GM21367 (cell line): Measurements from ENCODE around the gene AMMECR1L.
"Not testable (repeated sequence)": the region's sequence is repeated elsewhere in the genome, so short reads cannot be mapped to it uniquely, and the experiment has no call there.

Experiments used
- ATAC-seq: cut with Tn5 transposase; IDR thresholded peaks from one replicate; pipeline ENCODE4 v1.9.1; 2021; ENCODE audit not compliant: unreplicated experiment

Gene AMMECR1L

DNA sequence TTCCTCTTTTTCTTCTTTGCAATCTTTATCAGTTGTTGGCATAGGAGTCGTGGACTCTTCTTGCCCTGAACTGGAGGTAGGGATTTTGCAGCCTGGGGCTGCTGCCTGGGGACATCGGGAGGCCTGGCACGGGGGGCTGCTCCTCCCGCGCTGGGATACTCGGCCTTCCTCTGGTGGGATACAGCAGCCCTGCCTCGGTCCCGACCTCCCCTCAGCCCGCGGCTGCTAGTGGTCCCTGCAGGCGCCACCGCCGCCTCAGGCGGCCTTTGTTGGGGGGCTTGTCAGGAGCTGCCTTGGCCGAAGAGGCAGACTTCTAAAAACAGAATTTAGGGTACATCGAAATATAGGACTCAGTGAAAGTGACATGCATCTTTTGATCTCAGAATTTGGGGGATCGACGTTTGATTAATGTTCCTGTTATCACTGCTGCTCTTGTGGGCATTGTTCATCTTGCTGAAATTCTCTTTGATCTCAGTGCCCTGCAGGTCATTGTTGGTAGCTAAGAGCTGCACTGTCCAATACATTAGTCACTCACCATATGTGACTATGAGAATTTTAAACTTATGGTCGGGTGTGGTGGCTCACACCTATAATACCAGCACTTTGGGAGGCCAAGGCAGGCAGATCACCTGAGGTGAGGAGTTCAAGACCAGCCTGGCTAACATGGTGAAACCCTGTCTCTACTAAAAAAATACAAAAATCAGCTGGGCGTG is 44.1 kb downstream of the AMMECR1L start:
- ATAC-seq = no peak

DNA sequence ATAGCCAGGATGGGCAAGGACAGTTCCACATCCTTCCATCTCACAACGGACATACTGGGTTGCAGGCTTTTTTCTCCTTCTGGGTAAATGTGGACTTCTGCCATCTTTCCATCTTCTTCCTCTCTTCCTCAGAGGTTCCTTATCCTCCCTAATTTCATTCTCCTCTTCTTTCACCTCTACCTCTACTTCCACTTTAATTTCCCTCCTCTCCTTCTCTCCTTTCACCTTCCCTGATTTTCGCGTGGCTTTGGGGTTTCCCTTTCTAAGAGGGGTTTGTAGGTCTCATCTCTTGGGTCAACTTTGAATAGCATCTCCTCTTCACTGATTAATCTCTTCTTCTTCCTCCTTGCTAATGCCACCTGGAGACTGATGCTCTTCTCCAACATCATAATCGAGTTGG is 44.9 kb downstream of the AMMECR1L start:
- ATAC-seq = no peak

DNA sequence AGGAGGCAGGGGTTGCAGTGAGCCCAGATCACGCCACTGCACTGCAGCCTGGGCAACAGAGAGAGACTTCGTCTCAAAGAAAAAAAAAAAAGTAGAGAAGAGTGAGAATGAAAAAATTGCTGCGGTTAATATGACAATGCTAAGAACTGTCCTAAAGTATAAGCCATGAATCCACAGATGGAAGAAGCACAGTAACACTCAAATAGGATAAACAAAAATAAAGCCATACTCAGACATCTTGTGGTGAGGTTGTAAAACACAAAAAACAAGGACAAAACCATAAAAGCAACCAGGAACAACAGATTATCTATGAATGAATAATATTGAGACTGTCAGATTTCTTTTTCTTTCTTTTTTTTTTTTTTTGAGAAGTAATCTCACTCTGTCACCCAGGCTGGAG is 50.8 kb downstream of the AMMECR1L start:
- no peak for ATAC-seq

DNA sequence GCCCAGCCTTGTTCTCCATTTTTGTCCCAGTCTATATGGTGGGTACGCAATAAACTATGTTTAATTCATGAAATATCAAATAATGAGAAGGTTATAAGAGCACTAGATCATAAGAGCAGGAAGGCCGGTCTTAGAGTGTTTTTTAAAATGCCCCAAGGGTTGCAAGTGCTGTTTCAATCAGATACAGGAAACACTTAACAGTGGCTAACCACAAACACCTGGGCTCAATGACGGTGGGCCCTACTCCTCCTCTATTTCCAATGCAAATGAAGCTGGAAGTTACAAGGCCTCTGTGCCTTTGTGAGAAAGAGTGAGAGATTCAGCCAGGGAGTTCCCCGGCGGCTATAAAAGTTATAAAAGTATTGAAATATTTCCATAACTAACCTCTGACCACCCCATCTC is 55.9 kb downstream of the AMMECR1L start:
- ATAC-seq = peak; percentile 94

DNA sequence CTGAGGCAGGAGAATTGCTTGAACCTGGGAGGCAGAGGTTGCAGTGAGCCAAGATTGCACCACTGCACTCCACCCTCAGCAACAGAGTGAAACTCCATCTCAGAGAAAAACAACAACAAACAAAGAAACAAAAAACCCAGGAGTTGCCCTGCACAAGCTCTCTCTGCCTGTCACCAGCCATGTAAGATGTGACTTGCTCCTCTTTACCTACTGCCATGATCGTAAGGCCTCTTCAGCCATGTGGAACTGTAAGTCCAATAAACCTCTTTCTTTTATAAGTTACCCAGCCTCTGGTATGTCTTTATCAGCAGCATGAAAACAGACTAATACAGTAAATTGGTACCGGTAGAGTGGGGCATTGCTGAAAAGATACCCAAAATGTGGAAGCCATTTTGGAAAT is 59.0 kb downstream of the AMMECR1L start:
- ATAC-seq = not testable (repeated sequence)

DNA sequence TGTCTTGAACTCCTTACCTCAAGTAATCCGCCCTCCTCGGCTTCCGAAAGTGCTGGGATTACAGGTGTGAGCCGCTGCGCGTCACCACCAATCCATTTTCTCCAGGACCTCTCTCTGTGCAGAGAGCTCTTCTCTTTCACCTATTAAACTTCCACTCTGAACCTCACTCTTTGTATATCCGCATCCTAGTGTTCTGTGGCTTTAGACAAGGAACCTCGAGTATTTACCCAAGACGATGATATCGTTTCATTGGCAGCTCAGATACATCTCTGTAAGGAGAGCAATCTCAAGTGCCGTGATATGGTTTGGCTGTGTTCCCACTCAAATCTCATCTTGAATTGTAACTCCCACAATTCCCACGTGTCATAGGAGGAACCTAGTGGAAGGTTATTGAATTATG is 59.7 kb downstream of the AMMECR1L start:
- ATAC-seq = no peak

DNA sequence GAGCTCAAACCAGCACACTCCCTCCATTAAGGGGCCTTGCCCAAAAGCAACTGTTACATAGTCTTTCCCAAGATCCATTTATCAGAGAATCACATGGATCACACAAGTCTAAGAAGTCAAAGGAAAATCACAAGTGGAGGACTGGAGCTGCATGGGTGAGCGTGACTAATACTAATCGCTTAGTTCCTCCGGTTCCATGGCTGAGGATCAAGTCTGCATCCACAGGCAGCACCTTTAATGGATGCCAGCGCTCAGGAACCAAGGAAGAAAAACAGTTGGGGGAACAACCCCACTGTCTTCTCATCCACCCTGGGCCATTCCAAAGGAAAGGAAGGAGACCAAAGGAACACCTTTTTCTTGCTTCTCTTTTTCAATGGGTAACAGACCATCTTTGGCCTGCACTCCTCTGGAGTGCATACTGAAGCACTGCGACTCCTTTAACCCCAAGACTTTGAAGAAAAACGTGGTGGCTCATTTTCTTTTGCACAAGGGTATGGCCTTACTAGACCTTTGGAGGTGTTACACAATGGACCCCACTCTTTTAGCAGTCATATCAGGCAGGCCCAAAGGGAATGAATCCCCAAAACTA is 65.6 kb downstream of the AMMECR1L start:
- ATAC-seq = no peak

DNA sequence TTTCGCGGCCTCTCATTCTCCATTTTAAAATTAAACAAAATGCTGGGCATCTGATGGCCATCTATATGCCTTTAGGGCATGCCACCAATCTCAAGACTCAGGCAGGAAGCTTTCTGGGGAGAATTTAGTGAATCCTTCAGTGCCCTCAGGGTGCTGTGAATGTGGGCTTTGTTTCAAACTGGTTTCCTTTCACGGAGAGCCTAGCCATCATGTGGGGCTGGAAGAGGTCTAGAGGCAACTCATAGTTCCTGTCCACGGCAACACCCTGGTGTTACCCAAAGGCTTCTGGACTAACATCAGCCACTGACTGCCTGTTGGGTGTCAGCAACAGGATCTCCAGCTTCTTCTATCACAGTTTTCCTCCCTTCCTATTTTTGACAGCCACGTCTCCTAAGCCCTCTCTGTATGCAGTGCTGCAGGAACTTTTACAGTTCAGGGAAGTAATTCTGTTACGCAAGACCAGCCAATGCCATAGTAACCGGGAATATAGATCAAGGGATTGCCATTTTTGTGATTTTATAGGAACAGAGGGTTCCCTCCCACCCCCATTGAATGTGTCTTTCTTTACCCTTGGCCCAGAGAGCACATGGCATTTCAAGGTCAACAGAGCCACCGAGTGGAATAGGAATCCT is 66.8 kb downstream of the AMMECR1L start:
- ATAC-seq = no peak

DNA sequence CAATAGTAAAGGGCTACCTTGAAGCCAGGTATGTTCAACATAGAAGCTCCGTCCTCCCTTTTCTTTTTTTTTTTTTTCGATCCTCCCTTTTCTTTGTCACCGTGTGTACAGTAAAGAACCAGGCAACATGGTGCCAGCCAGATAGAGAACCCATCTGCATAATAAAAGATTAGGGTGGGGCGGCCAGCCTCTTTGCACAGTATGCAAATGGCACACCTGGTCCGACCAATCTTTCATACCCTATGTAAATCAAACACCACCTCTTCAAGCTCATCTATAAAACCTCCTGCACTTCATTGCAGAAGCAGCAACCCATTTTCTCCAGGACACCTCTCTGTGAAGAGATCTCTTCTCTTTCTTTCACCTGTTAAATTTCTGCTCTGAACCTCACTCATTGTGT is 67.5 kb downstream of the AMMECR1L start:
- no peak for ATAC-seq

DNA sequence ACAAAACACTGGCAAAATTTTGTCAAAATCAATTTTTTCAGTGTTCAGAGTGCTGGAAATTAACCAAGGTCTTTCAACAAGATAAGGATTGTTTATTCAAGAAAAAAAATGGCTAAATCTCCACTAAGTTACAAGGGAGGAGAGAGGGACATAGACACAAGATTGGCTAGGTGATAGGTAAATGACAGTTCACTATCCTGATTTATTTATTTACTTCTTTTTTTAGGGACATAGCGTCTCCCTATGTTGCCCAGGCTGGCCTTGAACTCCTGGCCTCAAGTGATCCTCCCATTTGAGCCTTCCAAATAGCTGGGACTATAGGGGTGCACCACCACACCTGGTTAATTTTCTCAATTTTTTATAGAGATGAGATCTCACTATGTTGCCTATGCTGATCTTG is 71.1 kb downstream of the AMMECR1L start:
- no peak for ATAC-seq

DNA sequence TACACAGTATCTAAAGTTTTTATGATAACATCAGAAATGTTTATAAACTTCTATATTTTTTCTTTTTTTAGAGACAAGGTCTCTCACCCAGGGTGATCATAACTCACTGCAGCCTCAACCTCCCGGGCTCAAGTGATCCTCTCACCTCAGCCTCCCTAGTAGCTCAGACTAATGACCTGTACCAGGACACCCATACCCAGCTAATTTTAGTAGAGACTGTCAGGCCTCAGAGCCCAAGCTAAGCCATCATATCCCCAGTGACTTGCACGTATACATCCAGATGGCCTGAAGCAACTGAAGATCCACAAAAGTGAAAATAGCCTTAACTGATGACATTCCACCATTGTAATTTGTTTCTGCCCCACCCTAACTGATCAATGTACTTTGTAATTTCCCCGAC is 73.3 kb downstream of the AMMECR1L start:
- not testable (repeated sequence) for ATAC-seq
